Glutamatergic neuron (in vitro differentiated cells): ENCODE data around the gene KATNA1. TPM values are rescaled to one million over a fixed set of nuclear protein-coding genes. Genes with fewer than 3 reads are reported as not detected.
A peak's percentile ranks its signal among the peaks of the same experiment; 100 is the strongest.

Source experiments
- DNase-seq: peaks from one replicate; pipeline ENCODE4 v3.0.0; 2022
- H3K27ac Mint-ChIP-seq: one replicate; pipeline ENCODE4 v1.8.0; 2020; ENCODE audit warnings: mild to moderate bottlenecking, mixed read lengths, inconsistent platforms; ENCODE audit not compliant: unreplicated experiment
- H3K27me3 Mint-ChIP-seq: one replicate; pipeline ENCODE4 v1.8.0; 2020; ENCODE audit warnings: mild to moderate bottlenecking, moderate library complexity, mixed read lengths, inconsistent platforms; ENCODE audit not compliant: unreplicated experiment
- H3K36me3 Mint-ChIP-seq: one replicate; pipeline ENCODE4 v1.8.0; 2020; ENCODE audit warnings: mild to moderate bottlenecking, mixed read lengths, inconsistent platforms; ENCODE audit not compliant: unreplicated experiment
- H3K4me1 Mint-ChIP-seq: one replicate; pipeline ENCODE4 v1.8.0; 2020; ENCODE audit warnings: mild to moderate bottlenecking, low read depth, mixed read lengths, inconsistent platforms; ENCODE audit not compliant: unreplicated experiment
- H3K4me3 Mint-ChIP-seq: one replicate; pipeline ENCODE4 v1.8.0; 2020; ENCODE audit warnings: mild to moderate bottlenecking, mixed read lengths, inconsistent platforms; ENCODE audit not compliant: unreplicated experiment
- H3K9me3 Mint-ChIP-seq: one replicate; pipeline ENCODE4 v1.8.0; 2020; ENCODE audit warnings: mild to moderate bottlenecking, moderate library complexity, mixed read lengths, inconsistent platforms; ENCODE audit not compliant: unreplicated experiment
- total RNA-seq: library from RNA; stranded (reverse); fragmentation: NEBNext Ultra II Directional; extraction: Animal tissue kit (Norgen Biotek cat#: 25700); gene quantifications from one replicate; pipeline ENCODE4 v1.2.1, GENCODE V29; 2021; ENCODE audit not compliant: unreplicated experiment
- TF ChIP-seq, protein P1 (sequence below): fragments of 200-600 bp; sonication (generic); IDR thresholded peaks from one replicate; pipeline ENCODE4 v1.5.0; 2021; ENCODE audit not compliant: partially characterized antibody, unreplicated experiment

The KATNA1 gene
- total RNA-seq, 1 donor from 2014 or later, result 10.9 TPM

DNA sequence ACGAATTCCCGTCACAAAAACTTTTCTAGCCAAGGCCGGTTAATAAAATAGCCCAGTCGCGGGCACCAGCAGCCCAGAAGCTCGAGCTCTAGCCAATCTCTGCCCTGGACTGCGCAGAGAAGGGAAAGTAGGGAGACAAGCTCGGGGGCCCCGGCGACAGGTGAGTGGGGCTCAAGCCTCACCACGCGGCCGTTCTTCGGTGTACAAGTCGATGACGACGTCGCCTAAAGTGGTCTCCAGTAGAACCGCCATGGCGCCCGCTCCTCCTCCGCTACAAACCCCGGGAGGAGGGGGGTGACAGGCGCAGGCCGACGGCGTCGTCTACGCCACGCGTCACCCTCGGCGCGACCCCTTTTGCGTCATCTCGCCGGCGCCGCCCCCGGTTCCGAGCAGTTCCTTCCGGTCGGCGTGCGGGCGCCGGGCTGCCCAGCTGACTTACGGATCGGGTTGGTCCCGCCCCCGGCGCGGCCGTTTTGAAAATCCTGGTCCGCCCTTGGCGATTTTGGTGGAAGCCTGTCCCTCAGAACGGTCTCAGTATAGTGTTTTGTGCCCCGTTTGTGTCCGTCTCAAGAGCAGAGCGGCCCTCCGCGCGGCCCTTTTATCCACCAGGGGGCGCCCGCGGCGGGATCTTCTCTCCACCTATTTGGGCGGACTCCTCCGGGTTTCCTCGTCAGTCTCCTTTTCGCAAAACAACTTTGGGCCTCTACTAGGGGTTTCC is 102.6 kb downstream of the KATNA1 start, which contains the start of gene PPIL4:
TSS of gene PPIL4 (minus strand) at position 290 of the 718 bp plus-strand sequence. CDS start at position 252, 38 bp downstream.
- Mint-ChIP-seq H3K4me1 (peaks cover 13% of the 10 kb centered on the region), H3K27me3 (peaks cover 3% of the 10 kb centered on the region), H3K27ac (peak within 1 kb of the TSS; percentile 85), H3K4me3 (peak within 1 kb of the TSS; percentile 99), H3K36me3 (no peaks in the 10 kb centered on the region), H3K9me3 (peaks cover 7% of the 10 kb centered on the region)
- peak; percentile 98 for DNase-seq
- TF ChIP-seq, protein P1, sequence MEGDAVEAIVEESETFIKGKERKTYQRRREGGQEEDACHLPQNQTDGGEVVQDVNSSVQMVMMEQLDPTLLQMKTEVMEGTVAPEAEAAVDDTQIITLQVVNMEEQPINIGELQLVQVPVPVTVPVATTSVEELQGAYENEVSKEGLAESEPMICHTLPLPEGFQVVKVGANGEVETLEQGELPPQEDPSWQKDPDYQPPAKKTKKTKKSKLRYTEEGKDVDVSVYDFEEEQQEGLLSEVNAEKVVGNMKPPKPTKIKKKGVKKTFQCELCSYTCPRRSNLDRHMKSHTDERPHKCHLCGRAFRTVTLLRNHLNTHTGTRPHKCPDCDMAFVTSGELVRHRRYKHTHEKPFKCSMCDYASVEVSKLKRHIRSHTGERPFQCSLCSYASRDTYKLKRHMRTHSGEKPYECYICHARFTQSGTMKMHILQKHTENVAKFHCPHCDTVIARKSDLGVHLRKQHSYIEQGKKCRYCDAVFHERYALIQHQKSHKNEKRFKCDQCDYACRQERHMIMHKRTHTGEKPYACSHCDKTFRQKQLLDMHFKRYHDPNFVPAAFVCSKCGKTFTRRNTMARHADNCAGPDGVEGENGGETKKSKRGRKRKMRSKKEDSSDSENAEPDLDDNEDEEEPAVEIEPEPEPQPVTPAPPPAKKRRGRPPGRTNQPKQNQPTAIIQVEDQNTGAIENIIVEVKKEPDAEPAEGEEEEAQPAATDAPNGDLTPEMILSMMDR, result peak; percentile 97

DNA sequence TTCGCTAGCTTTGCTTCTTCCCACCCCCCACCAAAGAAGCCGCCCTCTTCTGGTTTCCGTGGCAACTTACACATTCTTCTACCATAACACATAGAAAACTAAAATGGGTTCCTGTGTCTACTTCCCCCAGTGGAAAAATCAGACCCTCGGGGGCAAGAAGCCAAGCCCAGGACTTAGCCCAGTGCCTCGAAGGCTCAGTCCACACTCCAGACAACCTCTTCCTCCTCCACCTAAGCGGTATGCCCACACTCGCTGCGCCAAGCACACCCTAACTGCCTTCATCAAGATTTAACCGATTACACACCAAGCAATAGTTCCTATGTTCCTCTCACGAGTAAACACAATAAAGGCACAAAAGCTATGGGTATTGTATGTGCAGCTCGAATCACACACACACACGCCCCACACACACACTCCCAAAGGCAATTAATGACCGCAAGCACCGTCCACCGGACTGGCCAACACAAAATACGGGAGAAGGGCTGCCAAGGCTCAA is 103.2 kb downstream of the KATNA1 start:
- Mint-ChIP-seq H3K27ac (peak overlapping the region; percentile 85), H3K27me3 (peaks cover 3% of the 10 kb centered on the region), H3K4me3 (peak overlapping the region; percentile 99), H3K36me3 (no peaks in the 10 kb centered on the region), H3K9me3 (peaks cover 7% of the 10 kb centered on the region), H3K4me1 (peaks cover 13% of the 10 kb centered on the region)
- TF ChIP-seq, protein P1, result no peak
- DNase-seq, result no peak

Other genes with a start within 250 kb of the KATNA1 start
- gene SUMO4, start 248.5 kb downstream of the KATNA1 start, total RNA-seq, result 1.3 TPM
- gene ZC3H12D, start 163.7 kb downstream of the KATNA1 start, total RNA-seq, result 48.7 TPM
- gene PPIL4, start 102.7 kb downstream of the KATNA1 start, total RNA-seq, result 26.8 TPM
- 11.2 TPM for gene GINM1, start 82.3 kb downstream of the KATNA1 start, total RNA-seq
- gene LATS1, start 69.4 kb upstream of the KATNA1 start, total RNA-seq, result 31.5 TPM
- 27.6 TPM for gene NUP43, start 97.8 kb upstream of the KATNA1 start, total RNA-seq
- gene PCMT1, start 101.0 kb upstream of the KATNA1 start, total RNA-seq, result 147 TPM
- 10.8 TPM for gene LRP11, start 215.6 kb upstream of the KATNA1 start, total RNA-seq
- gene RAET1E, start 249.4 kb upstream of the KATNA1 start, total RNA-seq, result not detected